HG03095 (cell line): ENCODE data around the gene HIVEP3.

Experiments used
- ATAC-seq: cut with Tn5 transposase; IDR thresholded peaks from one replicate; pipeline ENCODE4 v1.9.1; 2021; ENCODE audit warnings: moderate library complexity; ENCODE audit not compliant: unreplicated experiment

The HIVEP3 gene

DNA sequence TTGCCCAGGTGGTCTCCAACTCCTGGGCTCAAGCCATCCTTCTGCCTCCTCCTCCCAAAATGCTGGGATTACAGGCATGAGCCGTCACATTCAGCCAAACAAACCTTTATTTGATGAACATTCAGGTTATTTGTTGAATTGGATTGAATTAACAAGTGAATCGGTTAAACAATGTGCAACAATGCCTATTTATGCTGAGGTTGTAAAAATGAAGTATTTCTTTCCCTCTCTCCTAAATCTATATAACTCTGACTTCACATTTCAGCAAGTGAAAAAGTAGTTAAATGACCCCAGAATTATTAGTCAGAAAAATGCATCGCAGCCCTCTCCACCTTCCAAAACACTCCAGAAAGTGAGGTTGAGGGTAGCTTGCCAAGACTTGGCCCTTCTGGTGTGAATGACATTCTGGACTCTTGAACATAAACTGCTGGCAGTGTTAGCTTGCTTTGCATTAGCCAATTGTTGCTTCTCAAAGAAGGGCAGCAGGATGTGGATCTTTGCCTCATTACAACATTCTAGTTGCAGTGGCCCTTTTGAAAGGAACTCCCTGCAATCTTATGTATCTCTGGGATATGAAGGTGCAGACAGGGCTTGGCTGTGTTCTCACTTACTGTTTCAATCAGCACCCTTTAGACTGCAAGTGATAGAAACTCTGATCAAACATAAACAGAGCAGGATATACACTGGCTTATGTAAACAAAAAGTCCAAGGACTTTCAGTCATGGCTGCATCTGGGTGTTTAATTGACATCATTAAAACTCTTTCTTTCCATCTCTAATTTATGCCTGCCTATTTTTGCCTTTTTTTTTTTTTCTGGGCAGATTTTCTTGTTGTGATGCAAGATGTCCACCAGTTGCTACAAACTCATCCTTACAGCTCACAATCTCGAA, 456.7 kb downstream of the HIVEP3 start:
- no peak for ATAC-seq

DNA sequence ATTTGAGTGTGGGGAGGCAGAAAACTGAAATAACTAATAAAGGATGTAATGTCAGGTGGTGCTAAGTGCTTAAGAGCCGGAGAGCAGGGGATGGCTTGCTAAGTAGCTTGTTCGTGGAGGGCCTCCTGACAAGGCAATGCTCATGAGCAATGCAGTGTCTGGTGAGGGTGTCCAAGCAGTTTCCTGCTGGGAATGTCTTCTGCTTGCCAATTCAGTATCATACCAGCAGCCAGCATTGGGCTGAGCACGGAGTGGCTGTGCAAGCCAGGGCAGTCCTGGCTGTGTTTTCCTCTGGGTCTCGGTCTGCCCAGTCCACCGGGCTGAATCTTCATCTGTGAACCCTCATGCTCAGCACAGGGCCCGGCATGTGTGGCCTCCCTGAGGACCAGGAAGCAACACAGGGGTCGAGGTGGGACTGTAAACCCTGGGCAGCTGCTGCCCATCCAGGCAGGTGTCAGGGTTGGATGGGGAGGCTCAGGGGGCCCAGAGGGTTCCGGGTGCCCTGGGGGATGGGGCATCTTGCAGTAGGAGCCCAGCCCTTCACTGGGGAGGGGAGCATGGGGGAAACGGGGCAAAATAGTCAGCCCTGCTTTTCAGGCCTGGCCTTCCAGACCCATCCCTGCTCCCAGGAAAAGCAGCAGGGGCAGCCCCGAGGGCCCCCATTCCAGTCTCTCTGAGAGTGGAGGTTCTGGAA, 461.7 kb downstream of the HIVEP3 start:
- no peak for ATAC-seq
